LNCaP clone FGC (cell line): Measurements from ENCODE around the gene ELMO1.

Experiments used
- DNase-seq: peaks from one replicate; pipeline ENCODE4 v3.0.0-alpha.2; 2011; ENCODE audit warnings: low read depth
- H3K4me3 ChIP-seq: 2 replicates; pipeline ENCODE4 v1.5.1; 2011; ENCODE audit warnings: mild to moderate bottlenecking, low read depth, low read length, control low read depth
- TF ChIP-seq, protein P1 (sequence below): IDR thresholded peaks from 2 replicates; pipeline ENCODE4 v1.5.1; 2012; ENCODE audit warnings: mild to moderate bottlenecking; ENCODE audit not compliant: control insufficient read depth, insufficient read depth; ENCODE audit errors: extremely low read depth

The ELMO1 gene

GRCh38 chr7:37113661-37114355, 334.9 kb downstream of the ELMO1 start:
- TF ChIP-seq, protein P1, sequence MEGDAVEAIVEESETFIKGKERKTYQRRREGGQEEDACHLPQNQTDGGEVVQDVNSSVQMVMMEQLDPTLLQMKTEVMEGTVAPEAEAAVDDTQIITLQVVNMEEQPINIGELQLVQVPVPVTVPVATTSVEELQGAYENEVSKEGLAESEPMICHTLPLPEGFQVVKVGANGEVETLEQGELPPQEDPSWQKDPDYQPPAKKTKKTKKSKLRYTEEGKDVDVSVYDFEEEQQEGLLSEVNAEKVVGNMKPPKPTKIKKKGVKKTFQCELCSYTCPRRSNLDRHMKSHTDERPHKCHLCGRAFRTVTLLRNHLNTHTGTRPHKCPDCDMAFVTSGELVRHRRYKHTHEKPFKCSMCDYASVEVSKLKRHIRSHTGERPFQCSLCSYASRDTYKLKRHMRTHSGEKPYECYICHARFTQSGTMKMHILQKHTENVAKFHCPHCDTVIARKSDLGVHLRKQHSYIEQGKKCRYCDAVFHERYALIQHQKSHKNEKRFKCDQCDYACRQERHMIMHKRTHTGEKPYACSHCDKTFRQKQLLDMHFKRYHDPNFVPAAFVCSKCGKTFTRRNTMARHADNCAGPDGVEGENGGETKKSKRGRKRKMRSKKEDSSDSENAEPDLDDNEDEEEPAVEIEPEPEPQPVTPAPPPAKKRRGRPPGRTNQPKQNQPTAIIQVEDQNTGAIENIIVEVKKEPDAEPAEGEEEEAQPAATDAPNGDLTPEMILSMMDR, result no peak
- DNase-seq, result no peak
- H3K4me3 ChIP-seq, result no peak overlapping the region

GRCh38 chr7:37112876-37113275, 335.8 kb downstream of the ELMO1 start:
- TF ChIP-seq, protein P1, result no peak
- H3K4me3 ChIP-seq, result no peak overlapping the region
- DNase-seq, result no peak

DNA sequence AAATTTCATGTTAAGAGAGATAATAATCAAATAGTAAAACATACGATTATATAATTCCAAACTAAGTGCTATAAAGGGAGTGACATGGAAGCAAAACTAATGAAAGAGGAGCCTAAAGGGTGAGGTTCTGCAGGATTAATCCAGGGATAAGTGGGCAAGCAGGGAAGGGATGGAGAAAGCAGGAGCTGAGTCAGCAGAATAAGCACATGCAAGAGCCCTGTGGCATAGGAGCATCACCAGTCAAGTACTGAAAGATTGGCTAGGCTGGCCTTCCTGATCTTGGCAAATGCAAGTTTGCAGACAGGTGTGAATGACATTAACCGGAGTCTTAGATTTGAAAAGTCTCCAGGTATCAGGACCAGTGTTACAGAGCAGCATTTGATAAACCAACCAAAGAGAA, 336.4 kb downstream of the ELMO1 start:
- TF ChIP-seq, protein P1, result no peak
- H3K4me3 ChIP-seq, result no peak overlapping the region
- no peak for DNase-seq

GRCh38 chr7:37111459-37111858, 337.2 kb downstream of the ELMO1 start:
- H3K4me3 ChIP-seq, result no peak overlapping the region
- TF ChIP-seq, protein P1, result no peak

DNA sequence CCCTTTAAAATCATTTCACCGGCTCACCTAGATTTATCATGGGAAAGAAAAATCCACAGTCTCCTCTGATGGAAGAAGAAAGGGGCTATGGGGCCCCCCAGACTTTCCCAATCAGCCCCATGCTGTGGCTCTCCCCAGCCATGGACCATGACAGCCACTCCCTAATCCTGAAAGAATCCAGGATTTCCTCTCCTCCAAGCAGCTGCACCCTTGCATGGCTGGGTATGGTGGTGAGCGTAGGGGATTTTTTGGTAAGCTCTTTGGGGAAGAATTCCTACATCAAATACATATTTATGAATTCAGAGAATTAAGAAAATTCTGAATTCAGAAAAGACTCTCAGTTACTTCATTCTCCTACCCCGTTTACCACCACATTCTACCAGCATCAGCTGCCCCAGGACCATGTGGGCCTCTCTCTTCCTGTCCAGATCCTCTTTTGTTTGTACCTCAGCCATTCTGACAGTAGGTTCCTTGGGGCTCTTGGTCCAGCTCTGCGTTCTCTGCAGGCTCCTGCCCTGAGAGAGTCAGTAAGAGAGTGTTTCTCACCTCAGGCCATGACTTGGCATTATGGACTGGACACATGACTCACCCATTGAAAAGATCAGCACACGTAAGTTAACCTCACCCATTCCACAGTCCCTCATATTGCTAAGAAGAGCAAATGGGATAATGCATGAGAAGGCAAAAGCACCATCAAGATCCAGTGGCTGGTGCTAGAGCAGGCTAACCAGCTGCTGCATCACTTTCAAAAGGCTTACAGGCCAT, 337.8 kb downstream of the ELMO1 start:
- H3K4me3 ChIP-seq, result no peak overlapping the region
- TF ChIP-seq, protein P1, result no peak
- no peak for DNase-seq

More at GRCh38 chr7:37111459-37111858, 337.2 kb downstream of the ELMO1 start:
- DNase-seq, result no peak

DNA sequence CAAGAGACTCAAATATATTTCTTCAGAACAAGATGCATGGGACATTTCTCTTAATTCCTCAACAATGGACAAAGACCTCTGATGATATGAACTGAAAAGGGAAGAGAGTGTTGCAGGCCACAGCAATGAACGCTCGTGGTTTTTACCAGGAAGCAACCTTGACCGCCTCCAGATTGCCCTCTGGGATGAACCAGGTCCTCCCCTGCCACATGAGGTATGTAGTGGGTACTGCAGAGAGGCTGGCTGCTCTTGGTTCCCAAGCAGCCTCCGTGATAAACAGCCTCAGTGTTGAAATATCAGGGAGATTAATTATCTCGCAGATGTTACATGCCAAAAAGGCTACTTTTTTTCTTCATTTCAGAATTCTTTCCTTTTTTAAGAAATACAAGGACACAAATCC, 338.8 kb downstream of the ELMO1 start:
- TF ChIP-seq, protein P1, result no peak
- no peak overlapping the region for H3K4me3 ChIP-seq
- no peak for DNase-seq
